Endothelial cell of umbilical vein (primary cell): ENCODE measurements around the gene ABI3. TPM values are rescaled to one million over a fixed set of nuclear protein-coding genes. Genes with fewer than 3 reads are reported as not detected.
A peak's percentile ranks its signal among the peaks of the same experiment; 100 is the strongest.

ENCODE experiments used
- BruUV-seq: library from RNA; stranded (reverse); fragments of 400-500 nt; replicated peaks from 2 replicates; lab custom pipeline; 2021; lab: Mats Ljungman, UMichigan
- CTCF ChIA-PET: fragments of 300-600, 350-600 bp; sonication (Branson Sonifier 250); formaldehyde crosslinking; loops from one replicate; lab custom pipeline; 2021; ENCODE audit warnings: antibody characterized with exemption, inconsistent platforms; lab: Charles Lee
- POLR2A ChIA-PET: fragments of 300-600, 350-600 bp; sonication (Branson Sonifier 250); formaldehyde crosslinking; loops from one replicate; lab custom pipeline; 2021; ENCODE audit warnings: antibody characterized with exemption, inconsistent platforms; lab: Charles Lee
- DNase-seq: peaks from one replicate; pipeline ENCODE4 v3.0.0-alpha.2; 2011; ENCODE audit warnings: low read depth, low spot score
- FAIRE-seq: peaks from 2 replicates; lab custom pipeline; 2011; peaks lifted over from hg19 to GRCh38; lab: Jason Lieb, UNC
- H2AFZ ChIP-seq: 2 replicates; pipeline ENCODE4 v1.6.0; 2012; ENCODE audit warnings: low read depth, low read length, control low read depth, inconsistent platforms
- H3K27ac ChIP-seq: 2 replicates; pipeline ENCODE4 v1.5.1; 2011; ENCODE audit warnings: low read depth, mild to moderate bottlenecking, control low read depth, low read length, moderate library complexity; ENCODE audit not compliant: insufficient read depth
- H3K27me3 ChIP-seq, 2 experiments: 2 replicates each; pipeline versions ENCODE4 v1.6.0 to v1.6.1; 2011; ENCODE audit warnings: low read length in 2 of 2, mixed read lengths in 1 of 2; ENCODE audit not compliant: control insufficient read depth in 2 of 2, insufficient read depth in 2 of 2
- H3K36me3 ChIP-seq, 2 experiments: 2 replicates in 1 of 2; 3 replicates in 1 of 2; pipeline ENCODE4 v1.5.1; 2011; ENCODE audit warnings: low read length in 2 of 2, mild to moderate bottlenecking in 1 of 2, moderate library complexity in 1 of 2; ENCODE audit not compliant: control insufficient read depth in 2 of 2, insufficient read depth in 2 of 2; ENCODE audit errors: extremely low read depth in 1 of 2
- H3K4me1 ChIP-seq: 3 replicates; pipeline ENCODE4 v1.5.1; 2011; ENCODE audit warnings: mild to moderate bottlenecking, low read length; ENCODE audit not compliant: control insufficient read depth, insufficient read depth; ENCODE audit errors: extremely low read depth
- H3K4me2 ChIP-seq: 2 replicates; pipeline ENCODE4 v1.6.1; 2011; ENCODE audit warnings: low read length, control low read depth, mixed read lengths; ENCODE audit not compliant: insufficient read depth
- H3K4me3 ChIP-seq, 3 experiments: fragments of 200-600 bp in 1 of 3; sonication (generic), shearing (Covaris generic) in 1 of 3; replicated peaks in 1 of 3; 2 replicates each; pipeline ENCODE4 v1.5.1; 2011 to 2016; ENCODE audit warnings: control low read depth in 3 of 3, low read length in 3 of 3, mild to moderate bottlenecking in 2 of 3, inconsistent platforms in 1 of 3, low read depth in 1 of 3, moderate library complexity in 1 of 3; ENCODE audit not compliant: insufficient read depth in 1 of 3
- H3K79me2 ChIP-seq: 2 replicates; pipeline ENCODE4 v1.6.0; 2012; ENCODE audit warnings: low read length, inconsistent platforms; ENCODE audit not compliant: control insufficient read depth, insufficient read depth
- H3K9ac ChIP-seq: replicated peaks from 2 replicates; pipeline ENCODE3; 2011; ENCODE audit warnings: low read length, control low read depth; ENCODE audit not compliant: insufficient read depth; ENCODE audit errors: extremely low read depth
- H3K9me1 ChIP-seq: replicated peaks from 3 replicates; pipeline ENCODE4 v1.6.0; 2011; ENCODE audit warnings: mild to moderate bottlenecking, low read length; ENCODE audit not compliant: control insufficient read depth, insufficient read depth; ENCODE audit errors: extremely low read depth
- H3K9me3 ChIP-seq: replicated peaks from 2 replicates; pipeline ENCODE4 v1.5.1; 2012; ENCODE audit warnings: low read length, inconsistent platforms; ENCODE audit not compliant: control insufficient read depth, insufficient read depth
- H4K20me1 ChIP-seq: replicated peaks from 2 replicates; pipeline ENCODE3; 2011; ENCODE audit warnings: mild to moderate bottlenecking, low read length; ENCODE audit not compliant: control insufficient read depth, insufficient read depth; ENCODE audit errors: extremely low read depth
- EZH2 ChIP-seq: IDR thresholded peaks from 2 replicates; pipeline ENCODE4 v1.6.1; 2012; ENCODE audit warnings: borderline replicate concordance, low read depth, mild to moderate bottlenecking, moderate library complexity, low read length, inconsistent platforms; ENCODE audit not compliant: severe bottlenecking
- FOS ChIP-seq: IDR thresholded peaks from 2 replicates; pipeline ENCODE4 v1.6.1; 2011; ENCODE audit warnings: mild to moderate bottlenecking, low read length, moderate library complexity, borderline replicate concordance; ENCODE audit not compliant: insufficient read depth
- GATA2 ChIP-seq: IDR thresholded peaks from 2 replicates; pipeline ENCODE4 v1.7.0; 2011; ENCODE audit warnings: low read depth, mild to moderate bottlenecking, moderate library complexity, mixed read lengths, low read length; ENCODE audit not compliant: insufficient read length, insufficient read depth
- JUN ChIP-seq: IDR thresholded peaks from 2 replicates; pipeline ENCODE4 v1.6.1; 2011; ENCODE audit warnings: borderline replicate concordance, low read depth; ENCODE audit not compliant: insufficient read length, insufficient read depth
- MYC ChIP-seq: IDR thresholded peaks from one replicate; pipeline ENCODE4 v1.6.1; 2011; ENCODE audit warnings: mild to moderate bottlenecking, low read depth, low read length
- POLR2A ChIP-seq: IDR thresholded peaks from 2 replicates; pipeline ENCODE4 v1.6.1; 2012; ENCODE audit warnings: low read depth, mild to moderate bottlenecking, control low read depth, low read length
- POLR2AphosphoS5 ChIP-seq: IDR thresholded peaks from 2 replicates; pipeline ENCODE4 v1.6.1; 2012; ENCODE audit warnings: low read depth, mild to moderate bottlenecking, control low read depth, low read length, moderate library complexity; ENCODE audit not compliant: insufficient read depth
- dilution Hi-C: fragments of 300-500 bp; cut with MboI; formaldehyde crosslinking; loops from one replicate; pipeline ENCODE4 v1.15.0; 2019; ENCODE audit warnings: low sequenced_read_pairs; ENCODE audit not compliant: extremely low pct_ligation_motif_present
- intact Hi-C: fragments of 100-400 bp; cut with micrococcal nuclease; formaldehyde crosslinking; loops from one replicate; pipeline ENCODE4 v1.10.0; 2022
- polyA plus RNA-seq, 4 experiments: library from polyadenylated mRNA; depleted of rRNA in 3 of 4; stranded (reverse) in 3 of 4; unstranded in 1 of 4; fragments of >200 nt; gene quantifications; 2 replicates each; pipeline versions ENCODE4 v1.2.1 to v1.2.3, GENCODE V29; 2011 to 2012; ENCODE audit warnings: missing spikeins in 1 of 4
- total RNA-seq: library from RNA; stranded (reverse); gene quantifications from 2 replicates; pipeline ENCODE4 v1.2.3, GENCODE V29; 2021
- TF ChIP-seq, protein P1 (sequence below), 2 donors: IDR thresholded peaks; 1 replicate in 1 of 2; 2 replicates in 1 of 2; pipeline ENCODE4 v1.5.1; 2011; ENCODE audit warnings: low read length in 2 of 2, mild to moderate bottlenecking in 2 of 2, moderate library complexity in 2 of 2, control low read depth in 1 of 2, inconsistent platforms in 1 of 2, low read depth in 1 of 2; ENCODE audit not compliant: insufficient read depth in 1 of 2; ENCODE audit errors: extremely low read depth in 1 of 2
- TF ChIP-seq, protein P2 (sequence below): IDR thresholded peaks from 2 replicates; pipeline ENCODE4 v1.6.1; 2011; ENCODE audit not compliant: insufficient read depth, insufficient read length

ABI3 gene
- total and polyA plus RNA-seq, 2 donors (not counting 3 experiments of a cell fraction or from before 2014, with no cell fraction given), result 35.2 to 35.5 TPM

DNA sequence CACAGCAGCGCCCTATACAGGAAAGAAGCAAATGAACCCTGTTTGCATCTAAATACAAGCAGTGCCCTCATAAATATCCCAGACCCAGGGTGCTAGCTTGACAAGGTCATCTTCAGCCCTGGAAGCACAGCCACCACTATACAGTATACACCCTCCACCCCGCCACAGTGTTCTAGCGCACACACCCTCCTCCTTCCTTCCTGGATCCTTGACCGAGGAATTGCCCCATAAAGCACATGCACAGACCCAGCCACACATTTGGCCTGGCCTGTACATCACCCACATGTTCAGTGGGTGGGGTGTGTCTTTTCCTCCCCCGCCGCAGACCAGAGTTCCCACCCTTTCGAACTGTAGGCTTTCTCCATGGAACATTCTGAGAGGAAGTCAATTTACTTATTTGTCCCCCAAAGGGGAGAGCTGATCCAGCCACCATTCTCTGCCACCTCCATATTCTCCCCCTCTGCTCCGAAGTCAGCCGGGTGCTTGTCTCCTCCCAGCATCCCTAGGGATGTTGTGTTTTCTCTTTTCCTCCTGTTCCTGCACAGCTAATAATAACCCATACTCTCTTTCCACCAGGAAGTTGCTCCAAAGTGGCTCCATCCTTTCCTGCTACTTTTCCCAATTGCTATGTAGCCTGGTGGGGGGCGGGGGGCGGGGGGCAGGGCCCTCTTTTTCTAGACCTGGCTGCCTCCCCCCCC lies 6.6 kb downstream of the ABI3 start:
- no peak for DNase-seq
- Histone ChIP-seq H3K27me3 (no peaks in the 10 kb centered on the region), H4K20me1 (no peaks in the 10 kb centered on the region), H3K36me3 (peaks cover 2 to 20% of the 10 kb centered on the region in 2 experiments), H2AFZ (no peak overlapping the region), H3K4me2 (no peak overlapping the region), H3K9me1 (no peaks in the 10 kb centered on the region), H3K79me2 (peaks cover 33% of the 10 kb centered on the region), H3K4me3 (no peak overlapping the region), H3K9ac (no peak overlapping the region), H3K27ac (no peak overlapping the region), H3K9me3 (no peaks in the 10 kb centered on the region), H3K4me1 (peaks cover 40% of the 10 kb centered on the region)
- FAIRE-seq, result peak; percentile 54
- TF ChIP-seq, protein P1, sequence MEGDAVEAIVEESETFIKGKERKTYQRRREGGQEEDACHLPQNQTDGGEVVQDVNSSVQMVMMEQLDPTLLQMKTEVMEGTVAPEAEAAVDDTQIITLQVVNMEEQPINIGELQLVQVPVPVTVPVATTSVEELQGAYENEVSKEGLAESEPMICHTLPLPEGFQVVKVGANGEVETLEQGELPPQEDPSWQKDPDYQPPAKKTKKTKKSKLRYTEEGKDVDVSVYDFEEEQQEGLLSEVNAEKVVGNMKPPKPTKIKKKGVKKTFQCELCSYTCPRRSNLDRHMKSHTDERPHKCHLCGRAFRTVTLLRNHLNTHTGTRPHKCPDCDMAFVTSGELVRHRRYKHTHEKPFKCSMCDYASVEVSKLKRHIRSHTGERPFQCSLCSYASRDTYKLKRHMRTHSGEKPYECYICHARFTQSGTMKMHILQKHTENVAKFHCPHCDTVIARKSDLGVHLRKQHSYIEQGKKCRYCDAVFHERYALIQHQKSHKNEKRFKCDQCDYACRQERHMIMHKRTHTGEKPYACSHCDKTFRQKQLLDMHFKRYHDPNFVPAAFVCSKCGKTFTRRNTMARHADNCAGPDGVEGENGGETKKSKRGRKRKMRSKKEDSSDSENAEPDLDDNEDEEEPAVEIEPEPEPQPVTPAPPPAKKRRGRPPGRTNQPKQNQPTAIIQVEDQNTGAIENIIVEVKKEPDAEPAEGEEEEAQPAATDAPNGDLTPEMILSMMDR (IDR thresholded peaks at IDR 0.05; ENCODE audit: extremely low read depth in 1 of 2, insufficient read depth in 1 of 2, low read depth in 1 of 2, low read length in 2 of 2), result no peak
- ChIA-PET CTCF (interaction anchor here (0.7 to 3.5 kb wide), 5 partner anchors 10 to 74 kb away, joined by 3 to 24 read pairs (median 4); partner anchors contain the start of gene PHOSPHO1), POLR2A (no interaction called here)
- dilution Hi-C loops (no loop called here), intact Hi-C loops (no loop called here)
- no TSS peak for BruUV-seq

DNA sequence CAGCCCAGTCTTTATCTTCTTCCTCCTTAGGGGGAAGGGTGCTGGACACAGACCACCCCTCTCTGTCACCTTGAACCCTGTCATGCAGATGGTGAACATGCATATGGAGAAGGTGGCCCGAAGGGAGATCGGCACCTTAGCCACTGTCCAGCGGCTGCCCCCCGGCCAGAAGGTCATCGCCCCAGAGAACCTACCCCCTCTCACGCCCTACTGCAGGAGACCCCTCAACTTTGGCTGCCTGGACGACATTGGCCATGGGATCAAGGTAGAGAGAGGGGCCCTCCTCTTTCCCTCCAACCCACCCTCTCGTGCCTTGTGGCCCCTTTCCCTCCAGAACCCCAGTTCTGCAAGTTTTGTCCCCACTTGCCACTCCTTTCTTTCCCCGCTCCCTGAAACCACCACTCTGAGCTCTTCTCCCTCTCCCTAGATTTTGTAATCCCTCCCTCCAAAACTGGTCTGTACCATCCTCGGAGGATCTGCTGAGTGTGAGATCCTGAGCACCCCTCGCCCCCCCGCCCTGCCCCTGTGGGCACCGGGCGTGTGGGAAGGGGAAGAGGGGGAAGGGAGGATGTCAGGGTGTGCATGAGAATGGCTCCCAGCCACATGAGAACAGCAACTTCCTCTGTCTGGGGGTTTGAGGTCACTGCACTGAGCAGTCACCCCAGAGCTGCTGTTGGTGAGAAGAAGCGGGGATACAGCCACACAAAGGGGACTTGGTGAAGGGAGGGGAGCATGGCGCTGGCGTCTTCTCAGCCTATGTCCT lies 7.3 kb downstream of the ABI3 start:
- Histone ChIP-seq H3K36me3 (peaks cover 2 to 24% of the 10 kb centered on the region in 2 experiments), H4K20me1 (no peaks in the 10 kb centered on the region), H3K9me1 (no peaks in the 10 kb centered on the region), H3K4me1 (peaks cover 32% of the 10 kb centered on the region), H2AFZ (no peak overlapping the region), H3K9ac (no peak overlapping the region), H3K27ac (no peak overlapping the region), H3K27me3 (no peaks in the 10 kb centered on the region), H3K4me3 (no peak overlapping the region), H3K4me2 (no peak overlapping the region), H3K79me2 (peaks cover 26% of the 10 kb centered on the region), H3K9me3 (no peaks in the 10 kb centered on the region)
- intact Hi-C loops (no loop called here), dilution Hi-C loops (no loop called here)
- POLR2A ChIA-PET, result no interaction called here
- BruUV-seq, result no TSS peak
- CTCF ChIA-PET, result interaction anchor here (0.6 to 3.5 kb wide), 6 partner anchors 9 to 109 kb away, joined by 3 to 24 read pairs (median 4); partner anchors contain the start of gene PHOSPHO1
- FAIRE-seq (no peak), DNase-seq (no peak)
- no peak for TF ChIP-seq MYC
- no peak for TF ChIP-seq FOS
- no peak for TF ChIP-seq POLR2AphosphoS5
- TF ChIP-seq, protein P2, sequence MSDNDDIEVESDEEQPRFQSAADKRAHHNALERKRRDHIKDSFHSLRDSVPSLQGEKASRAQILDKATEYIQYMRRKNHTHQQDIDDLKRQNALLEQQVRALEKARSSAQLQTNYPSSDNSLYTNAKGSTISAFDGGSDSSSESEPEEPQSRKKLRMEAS, result no peak
- TF ChIP-seq POLR2A, result no peak
- no peak for TF ChIP-seq GATA2
- no peak for TF ChIP-seq EZH2
- TF ChIP-seq JUN, result no peak
- TF ChIP-seq, protein P1 (IDR thresholded peaks at IDR 0.05; ENCODE audit: extremely low read depth in 1 of 2, insufficient read depth in 1 of 2, low read depth in 1 of 2, low read length in 2 of 2), result no peak
